Vagina (tissue), 2 donors: Measurements from ENCODE around the gene PTPRD. TPM values are rescaled to one million over a fixed set of nuclear protein-coding genes. Genes with fewer than 3 reads are reported as not detected.

Source experiments
- DNase-seq, 2 donors: peaks; one replicate each; pipeline ENCODE4 v3.0.0-alpha.2; 2017; ENCODE audit errors: extremely low spot score in 2 of 2
- H3K27ac ChIP-seq: fragments of 200-600 bp; sonication (generic); one replicate; pipeline ENCODE4 v1.5.1; 2019
- H3K27me3 ChIP-seq: fragments of 200-600 bp; sonication (generic); one replicate; pipeline ENCODE4 v1.5.1; 2019
- H3K36me3 ChIP-seq, 2 donors: fragments of 200-600 bp; sonication (generic); one replicate each; pipeline ENCODE4 v1.5.1; 2017 to 2019
- H3K4me1 ChIP-seq: fragments of 200-600 bp; sonication (generic); one replicate; pipeline ENCODE4 v1.5.1; 2019
- H3K4me3 ChIP-seq, 2 donors: fragments of 200-600 bp; sonication (generic); 1 replicate in 1 of 2; 2 replicates in 1 of 2; pipeline ENCODE4 v1.5.1; 2016 to 2019
- H3K9me3 ChIP-seq: fragments of 200-600 bp; sonication (generic); one replicate; pipeline ENCODE4 v1.5.1; 2019
- CTCF ChIP-seq, 3 experiments: fragments of 450-650 bp in 2 of 3; fragments of 200-600 bp in 1 of 3; sonication (generic) in 1 of 3; IDR thresholded peaks; one replicate each; pipeline ENCODE4 v1.5.1; 2017 to 2019; ENCODE audit warnings: antibody characterized with exemption in 3 of 3, mild to moderate bottlenecking in 2 of 3, moderate library complexity in 2 of 3
- POLR2A ChIP-seq, 2 donors: fragments of 450-650 bp; IDR thresholded peaks; one replicate each; pipeline ENCODE4 v1.6.1; 2017; ENCODE audit warnings: antibody characterized with exemption in 2 of 2, mild to moderate bottlenecking in 2 of 2, moderate library complexity in 2 of 2
- POLR2AphosphoS5 ChIP-seq, 2 donors: sonication (generic); formaldehyde crosslinking; IDR thresholded peaks; one replicate each; pipeline ENCODE4 v1.9.0; 2017; ENCODE audit warnings: antibody characterized with exemption in 2 of 2, mild to moderate bottlenecking in 2 of 2, low read depth in 1 of 2; ENCODE audit not compliant: insufficient read depth in 1 of 2
- intact Hi-C: fragments of 100-400 bp; cut with DNase I; formaldehyde crosslinking; loops from one replicate; pipeline ENCODE4 v1.15.1; 2023
- total RNA-seq: library from RNA; depleted of rRNA; stranded (reverse); fragments of >200 nt; gene quantifications from one replicate; pipeline ENCODE4 v1.2.3, GENCODE V29; 2016

The PTPRD gene
- total RNA-seq, 1 donor from 2014 or later: 10.3 TPM

GRCh38 chr9:8960254-8960653 lies 1652.5 kb downstream of the PTPRD start:
- Histone ChIP-seq H3K27ac (no peak overlapping the region), H3K36me3 (no peaks in the 10 kb centered on the region), H3K4me3 (no peak overlapping the region), H3K27me3 (no peaks in the 10 kb centered on the region), H3K4me1 (no peaks in the 10 kb centered on the region), H3K9me3 (no peaks in the 10 kb centered on the region)
- intact Hi-C loops: no loop called here
- DNase-seq: no peak
- no peak for TF ChIP-seq CTCF (IDR thresholded peaks at IDR 0.05)
- TF ChIP-seq POLR2A (IDR thresholded peaks at IDR 0.05): no peak
- no peak for TF ChIP-seq POLR2AphosphoS5 (IDR thresholded peaks at IDR 0.05; ENCODE audit: insufficient read depth in 1 of 2, low read depth in 1 of 2)

GRCh38 chr9:8958358-8958757 lies 1654.4 kb downstream of the PTPRD start:
- Histone ChIP-seq H3K4me3 (no peak overlapping the region), H3K9me3 (no peaks in the 10 kb centered on the region), H3K27me3 (no peaks in the 10 kb centered on the region), H3K27ac (no peak overlapping the region), H3K36me3 (no peaks in the 10 kb centered on the region), H3K4me1 (no peaks in the 10 kb centered on the region)
- intact Hi-C loops: no loop called here
- TF ChIP-seq CTCF (IDR thresholded peaks at IDR 0.05) (no peak), POLR2AphosphoS5 (IDR thresholded peaks at IDR 0.05; ENCODE audit: insufficient read depth in 1 of 2, low read depth in 1 of 2) (no peak)
- no peak for DNase-seq

- TF ChIP-seq POLR2AphosphoS5 (IDR thresholded peaks at IDR 0.05; ENCODE audit: insufficient read depth in 1 of 2, low read depth in 1 of 2) (no peak), POLR2A (IDR thresholded peaks at IDR 0.05) (no peak), CTCF (IDR thresholded peaks at IDR 0.05) (no peak)
- H3K9me3 ChIP-seq: no peaks in the 10 kb centered on the region
- no peak overlapping the region for H3K4me3 ChIP-seq
- no peak overlapping the region for H3K27ac ChIP-seq
- no peak for DNase-seq
- H3K4me1 ChIP-seq: no peaks in the 10 kb centered on the region
- intact Hi-C loops: no loop called here
- H3K27me3 ChIP-seq: no peaks in the 10 kb centered on the region
- no peaks in the 10 kb centered on the region for H3K36me3 ChIP-seq
Measured at GRCh38 chr9:8955315-8955714, 1657.5 kb downstream of the PTPRD start.

- TF ChIP-seq POLR2A (IDR thresholded peaks at IDR 0.05) (no peak), POLR2AphosphoS5 (IDR thresholded peaks at IDR 0.05; ENCODE audit: insufficient read depth in 1 of 2, low read depth in 1 of 2) (no peak), CTCF (IDR thresholded peaks at IDR 0.05) (no peak)
- H3K4me1 ChIP-seq: no peaks in the 10 kb centered on the region
- no peak overlapping the region for H3K27ac ChIP-seq
- H3K27me3 ChIP-seq: no peaks in the 10 kb centered on the region
- H3K4me3 ChIP-seq: no peak overlapping the region
- DNase-seq: no peak
- H3K9me3 ChIP-seq: no peaks in the 10 kb centered on the region
- intact Hi-C loops: no loop called here
- no peaks in the 10 kb centered on the region for H3K36me3 ChIP-seq
Measured at GRCh38 chr9:8946461-8946860, 1666.3 kb downstream of the PTPRD start.

GRCh38 chr9:8943392-8943791 lies 1669.4 kb downstream of the PTPRD start:
- Histone ChIP-seq H3K9me3 (no peaks in the 10 kb centered on the region), H3K4me1 (no peaks in the 10 kb centered on the region), H3K4me3 (no peak overlapping the region), H3K27me3 (no peaks in the 10 kb centered on the region), H3K27ac (no peak overlapping the region), H3K36me3 (no peaks in the 10 kb centered on the region)
- no peak for TF ChIP-seq CTCF (IDR thresholded peaks at IDR 0.05)
- TF ChIP-seq POLR2AphosphoS5 (IDR thresholded peaks at IDR 0.05; ENCODE audit: insufficient read depth in 1 of 2, low read depth in 1 of 2): no peak
- no peak for TF ChIP-seq POLR2A (IDR thresholded peaks at IDR 0.05)
- intact Hi-C loops: no loop called here
- DNase-seq: no peak
